Panc1 (cell line): ENCODE data around the gene MFSD6. TPM values are rescaled to one million over a fixed set of nuclear protein-coding genes. Genes with fewer than 3 reads are reported as not detected.

Experiments
- ATAC-seq: fragments of 200-7000 bp; cut with Tn5 transposase; 2 replicates; pipeline ENCODE4 v1.9.1; 2020; ENCODE audit warnings: mild to moderate bottlenecking, moderate library complexity
- BruUV-seq: library from RNA; stranded (reverse); fragments of 400-500 nt; replicated peaks from 2 replicates; lab custom pipeline; 2021; lab: Mats Ljungman, UMichigan
- CTCF ChIA-PET: fragments of 300-600 bp; sonication (Branson Sonifier 250); formaldehyde crosslinking; loops from one replicate; lab custom pipeline; 2022; ENCODE audit warnings: antibody characterized with exemption; lab: Charles Lee
- POLR2A ChIA-PET: fragments of 300-600 bp; sonication (Branson Sonifier 250); formaldehyde crosslinking; loops from one replicate; lab custom pipeline; 2022; ENCODE audit warnings: antibody characterized with exemption; lab: Charles Lee
- DNase-seq: peaks from one replicate; pipeline ENCODE4 v3.0.0-alpha.2; 2010; ENCODE audit warnings: low read depth, low spot score
- H3K27ac ChIP-seq: 2 replicates; pipeline ENCODE4 v1.5.1; 2011; ENCODE audit warnings: mild to moderate bottlenecking, low read length, inconsistent platforms
- H3K27me3 ChIP-seq: fragments of 200-500 bp; sonication (Bioruptor generic); 2 replicates; pipeline ENCODE4 v1.6.0; 2014; ENCODE audit warnings: low read length, inconsistent platforms; ENCODE audit not compliant: control insufficient read depth, insufficient read depth
- H3K36me3 ChIP-seq: fragments of 200-500 bp; sonication (Bioruptor generic); 2 replicates; pipeline ENCODE4 v1.5.1; 2014; ENCODE audit warnings: inconsistent platforms, mild to moderate bottlenecking, low read length, moderate library complexity; ENCODE audit not compliant: control insufficient read depth, insufficient read depth
- H3K4me1 ChIP-seq: 2 replicates; pipeline ENCODE4 v1.5.1; 2011; ENCODE audit warnings: inconsistent platforms, mild to moderate bottlenecking, low read length, moderate library complexity; ENCODE audit not compliant: control insufficient read depth, insufficient read depth
- H3K4me3 ChIP-seq, 2 experiments: 2 replicates each; pipeline ENCODE4 v1.5.1; 2011 to 2012; ENCODE audit warnings: low read depth in 2 of 2, low read length in 2 of 2, mild to moderate bottlenecking in 2 of 2, inconsistent platforms in 1 of 2, moderate library complexity in 1 of 2
- H3K9me3 ChIP-seq: fragments of 200-500 bp; sonication (Bioruptor generic); 2 replicates; pipeline ENCODE4 v1.5.1; 2014; ENCODE audit warnings: low read depth, mild to moderate bottlenecking, inconsistent platforms, low read length, moderate library complexity; ENCODE audit not compliant: control insufficient read depth, insufficient read depth
- CTCF ChIP-seq: fragments of 450-650 bp; IDR thresholded peaks from 2 replicates; pipeline ENCODE4 v1.5.1; 2017; ENCODE audit warnings: mild to moderate bottlenecking
- POLR2AphosphoS5 ChIP-seq: IDR thresholded peaks from 2 replicates; pipeline ENCODE4 v1.6.1; 2012; ENCODE audit warnings: mild to moderate bottlenecking, low read depth, low read length, moderate library complexity
- REST ChIP-seq, 2 experiments: IDR thresholded peaks; 2 replicates each; pipeline ENCODE4 v1.6.1; 2011 to 2012; ENCODE audit warnings: low read depth in 2 of 2, control low read depth in 1 of 2, low read length in 1 of 2, mild to moderate bottlenecking in 1 of 2, moderate library complexity in 1 of 2; ENCODE audit not compliant: insufficient read depth in 1 of 2
- SIN3A ChIP-seq: IDR thresholded peaks from 2 replicates; pipeline ENCODE4 v1.6.1; 2012; ENCODE audit warnings: low read depth, mild to moderate bottlenecking, low read length, moderate library complexity, borderline replicate concordance; ENCODE audit not compliant: insufficient read depth
- TCF7L2 ChIP-seq: IDR thresholded peaks from 2 replicates; pipeline ENCODE4 v1.6.1; 2011; ENCODE audit warnings: mild to moderate bottlenecking, low read depth, low read length, inconsistent platforms
- in situ Hi-C: cut with HindIII; loops from 2 replicates; pipeline ENCODE4 v1.10.0; 2016; ENCODE audit warnings: low sequenced_read_pairs, low pct_unique_long_range_greater_than_20kb
- intact Hi-C: fragments of 100-400 bp; cut with micrococcal nuclease; formaldehyde crosslinking; loops from one replicate; pipeline ENCODE4 v1.10.0; 2022; ENCODE audit not compliant: unreplicated experiment
- total RNA-seq: library from RNA; stranded (reverse); gene quantifications from one replicate; pipeline ENCODE4 v1.2.1, GENCODE V29; 2021; ENCODE audit not compliant: unreplicated experiment

MFSD6 gene
- total RNA-seq, 1 experiment from 2014 or later, result 10.4 TPM

GRCh38 chr2:190527214-190527613 is 119.1 kb downstream of the MFSD6 start:
- ChIA-PET POLR2A (no interaction called here), CTCF (no interaction called here)
- Histone ChIP-seq H3K27ac (no peak overlapping the region), H3K4me3 (no peak overlapping the region), H3K36me3 (no peaks in the 10 kb centered on the region), H3K27me3 (no peaks in the 10 kb centered on the region), H3K4me1 (no peaks in the 10 kb centered on the region; the same call in 1 of the 2 replicates), H3K9me3 (no peaks in the 10 kb centered on the region)
- in situ Hi-C loops, result no loop called here
- TF ChIP-seq CTCF (no peak), REST (IDR thresholded peaks at IDR 0.05; ENCODE audit: insufficient read depth in 1 of 2, low read depth in 2 of 2, low read length in 1 of 2) (no peak), SIN3A (no peak), TCF7L2 (no peak), POLR2AphosphoS5 (no peak)
- no TSS peak for BruUV-seq
- ATAC-seq (no peak), DNase-seq (no peak)
- intact Hi-C loops, result no loop called here

GRCh38 chr2:190527918-190528317 is 119.8 kb downstream of the MFSD6 start:
- Histone ChIP-seq H3K27ac (no peak overlapping the region), H3K27me3 (no peaks in the 10 kb centered on the region), H3K4me1 (peaks cover 5% of the 10 kb centered on the region), H3K36me3 (no peaks in the 10 kb centered on the region), H3K4me3 (no peak overlapping the region), H3K9me3 (no peaks in the 10 kb centered on the region)
- ATAC-seq (no peak), DNase-seq (no peak)
- TF ChIP-seq CTCF (no peak), REST (IDR thresholded peaks at IDR 0.05; ENCODE audit: insufficient read depth in 1 of 2, low read depth in 2 of 2, low read length in 1 of 2) (no peak), SIN3A (no peak), POLR2AphosphoS5 (no peak), TCF7L2 (no peak)
- POLR2A ChIA-PET, result no interaction called here
- CTCF ChIA-PET, result no interaction called here
- in situ Hi-C loops (no loop called here), intact Hi-C loops (no loop called here)
- no TSS peak for BruUV-seq
